HEK293T (cell line): Measurements from ENCODE around the gene DARS1.

Experiments used
- CTCF ChIA-PET: fragments of 350-600 bp; formaldehyde crosslinking; extraction: SDS; loops from one replicate; lab custom pipeline; 2021; ENCODE audit warnings: antibody characterized with exemption, inconsistent platforms; lab: Yijun Ruan, JAX
- POLR2A ChIA-PET: fragments of 350-600 bp; formaldehyde crosslinking; extraction: SDS; loops from one replicate; lab custom pipeline; 2020; ENCODE audit warnings: antibody characterized with exemption, inconsistent platforms; lab: Yijun Ruan, JAX
- DNase-seq: peaks from one replicate; pipeline ENCODE4 v3.0.0; 2012; ENCODE audit warnings: mixed read lengths; ENCODE audit errors: extremely low spot score
- ARNT ChIP-seq: fragments of 450-650 bp; IDR thresholded peaks from 2 replicates; pipeline ENCODE4 v1.6.1; 2017; ENCODE audit warnings: mild to moderate bottlenecking
- BHLHE40 ChIP-seq: fragments of 450-650 bp; IDR thresholded peaks from 2 replicates; pipeline ENCODE4 v1.6.1; 2016; ENCODE audit warnings: mild to moderate bottlenecking, moderate library complexity, borderline replicate concordance
- CTBP1 ChIP-seq: fragments of 450-650 bp; IDR thresholded peaks from 2 replicates; pipeline ENCODE4 v1.6.1; 2016; ENCODE audit warnings: borderline replicate concordance
- ELF4 ChIP-seq: fragments of 450-650 bp; IDR thresholded peaks from 2 replicates; pipeline ENCODE4 v1.6.1; 2017; ENCODE audit warnings: antibody characterized with exemption
- FOXA1 ChIP-seq: fragments of 450-650 bp; IDR thresholded peaks from 2 replicates; pipeline ENCODE4 v1.6.1; 2016; ENCODE audit warnings: mild to moderate bottlenecking
- FOXK2 ChIP-seq: fragments of 450-650 bp; IDR thresholded peaks from 2 replicates; pipeline ENCODE4 v1.6.1; 2016; ENCODE audit warnings: mild to moderate bottlenecking
- FOXM1 ChIP-seq: fragments of 450-650 bp; IDR thresholded peaks from 2 replicates; pipeline ENCODE4 v1.6.1; 2017; ENCODE audit warnings: mild to moderate bottlenecking, borderline replicate concordance
- HDGF ChIP-seq: fragments of 450-650 bp; IDR thresholded peaks from 2 replicates; pipeline ENCODE4 v1.6.1; 2017; ENCODE audit warnings: antibody characterized with exemption, borderline replicate concordance
- L3MBTL2 ChIP-seq: fragments of 450-650 bp; conservative IDR thresholded peaks from 2 replicates; pipeline ENCODE4 v1.6.1; 2016; ENCODE audit warnings: mild to moderate bottlenecking
- LEF1 ChIP-seq: fragments of 450-650 bp; IDR thresholded peaks from 2 replicates; pipeline ENCODE4 v1.6.1; 2017; ENCODE audit warnings: mild to moderate bottlenecking, borderline replicate concordance
- NFRKB ChIP-seq: fragments of 450-650 bp; IDR thresholded peaks from 2 replicates; pipeline ENCODE4 v1.6.1; 2016; ENCODE audit warnings: mild to moderate bottlenecking, moderate library complexity
- PKNOX1 ChIP-seq: fragments of 450-650 bp; IDR thresholded peaks from 2 replicates; pipeline ENCODE4 v1.6.1; 2016
- SP1 ChIP-seq: fragments of 450-650 bp; IDR thresholded peaks from 2 replicates; pipeline ENCODE4 v1.6.1; 2017
- SUZ12 ChIP-seq: fragments of 450-650 bp; IDR thresholded peaks from 2 replicates; pipeline ENCODE4 v1.6.1; 2016; ENCODE audit warnings: mild to moderate bottlenecking
- TARDBP ChIP-seq: fragments of 450-650 bp; IDR thresholded peaks from 2 replicates; pipeline ENCODE4 v1.6.1; 2016
- ZNF384 ChIP-seq: fragments of 450-650 bp; IDR thresholded peaks from 2 replicates; pipeline ENCODE4 v1.6.1; 2016

DARS1 gene

GRCh38 chr2:136006658-136007057 is 21.2 kb upstream of the DARS1 start:
- no peak for TF ChIP-seq LEF1
- TF ChIP-seq L3MBTL2, result no peak
- no peak for DNase-seq
- ChIA-PET CTCF (no interaction called here), POLR2A (no interaction called here)

GRCh38 chr2:136005462-136006196 is 20.2 kb upstream of the DARS1 start:
- ChIA-PET CTCF (no interaction called here), POLR2A (no interaction called here)
- no peak for DNase-seq
- TF ChIP-seq TARDBP (no peak), CTBP1 (no peak), ZNF384 (no peak), SUZ12 (no peak), BHLHE40 (no peak), SP1 (no peak), LEF1 (no peak), ELF4 (no peak), PKNOX1 (no peak), NFRKB (no peak), FOXM1 (no peak), L3MBTL2 (no peak), ARNT (no peak), FOXK2 (no peak), FOXA1 (no peak), HDGF (no peak)

GRCh38 chr2:136004965-136005364 is 19.5 kb upstream of the DARS1 start:
- ChIA-PET POLR2A (no interaction called here), CTCF (no interaction called here)
- no peak for DNase-seq
- no peak for TF ChIP-seq ARNT
- TF ChIP-seq PKNOX1, result no peak
- TF ChIP-seq HDGF, result no peak
- TF ChIP-seq LEF1, result no peak
- no peak for TF ChIP-seq L3MBTL2
- TF ChIP-seq FOXA1, result no peak
- no peak for TF ChIP-seq TARDBP
- no peak for TF ChIP-seq SUZ12
- TF ChIP-seq ZNF384, result no peak
- no peak for TF ChIP-seq NFRKB
- TF ChIP-seq BHLHE40, result no peak
- no peak for TF ChIP-seq ELF4
- TF ChIP-seq FOXM1, result no peak
- TF ChIP-seq FOXK2, result no peak
- TF ChIP-seq SP1, result no peak
- TF ChIP-seq CTBP1, result no peak

GRCh38 chr2:136001131-136001530 is 15.7 kb upstream of the DARS1 start:
- ChIA-PET POLR2A (no interaction called here), CTCF (interaction anchor here (0.7 kb wide), 2 partner anchors 10 to 80 kb away, joined by 3 read pairs; no protein-coding TSS in a partner anchor)
- TF ChIP-seq SP1 (no peak), FOXK2 (no peak), HDGF (no peak), BHLHE40 (no peak), NFRKB (no peak), LEF1 (no peak), CTBP1 (no peak), FOXM1 (no peak)
- DNase-seq, result no peak

- no peak for DNase-seq
- ChIA-PET POLR2A (no interaction called here), CTCF (no interaction called here)
- no peak for TF ChIP-seq TARDBP
- TF ChIP-seq FOXA1, result no peak
- TF ChIP-seq ZNF384, result no peak
- TF ChIP-seq L3MBTL2, result no peak
- TF ChIP-seq HDGF, result no peak
- TF ChIP-seq BHLHE40, result no peak
- TF ChIP-seq FOXK2, result no peak
- TF ChIP-seq LEF1, result no peak
- TF ChIP-seq CTBP1, result no peak
- TF ChIP-seq ARNT, result no peak
- no peak for TF ChIP-seq NFRKB
- TF ChIP-seq SUZ12, result no peak
- no peak for TF ChIP-seq ELF4
- no peak for TF ChIP-seq FOXM1
- no peak for TF ChIP-seq PKNOX1
- no peak for TF ChIP-seq SP1
Observed at GRCh38 chr2:136000502-136000901, 15.1 kb upstream of the DARS1 start.

- ChIA-PET POLR2A (no interaction called here), CTCF (no interaction called here)
- TF ChIP-seq PKNOX1 (no peak), TARDBP (no peak), HDGF (no peak), FOXK2 (no peak), L3MBTL2 (no peak)
- no peak for DNase-seq
Observed at GRCh38 chr2:135999899-136000298, 14.5 kb upstream of the DARS1 start.
